Large intestine (tissue), 3 donors: Measurements from ENCODE around the gene PAX6. TPM values are rescaled to one million over a fixed set of nuclear protein-coding genes. Genes with fewer than 3 reads are reported as not detected.

ENCODE experiments used
- DNase-seq, 2 donors: peaks; one replicate each; pipeline versions ENCODE4 v3.0.0 to v3.0.0-alpha.2; 2013
- H3K27ac ChIP-seq: one replicate; pipeline ENCODE4 v1.5.1; 2013; ENCODE audit warnings: low read length
- H3K27me3 ChIP-seq: 2 replicates; pipeline ENCODE4 v1.6.1; 2013; ENCODE audit warnings: low read length; ENCODE audit not compliant: control insufficient read depth, insufficient read depth
- H3K36me3 ChIP-seq: 2 replicates; pipeline ENCODE4 v1.6.1; 2013; ENCODE audit warnings: low read length; ENCODE audit not compliant: control insufficient read depth, insufficient read depth
- H3K4me1 ChIP-seq: one replicate; pipeline ENCODE4 v1.6.1; 2013; ENCODE audit warnings: low read length; ENCODE audit not compliant: control insufficient read depth, insufficient read depth
- H3K4me3 ChIP-seq: one replicate; pipeline ENCODE4 v1.5.1; 2013; ENCODE audit warnings: low read length
- H3K9me3 ChIP-seq: one replicate; pipeline ENCODE4 v1.6.1; 2013; ENCODE audit warnings: mild to moderate bottlenecking, low read depth, low read length, moderate library complexity; ENCODE audit not compliant: control insufficient read depth
- WGBS: methylation state at CpG from one replicate; pipeline ENCODE4 v1.1.5; 2013; ENCODE audit warnings: low lambda C conversion rate; ENCODE audit not compliant: insufficient coverage; 5-methylcytosine and 5-hydroxymethylcytosine counted together
- polyA plus RNA-seq: library from polyadenylated mRNA; unstranded; fragments of 120-200 nt; gene quantifications from one replicate; pipeline ENCODE4 v1.2.1, GENCODE V29; 2013

The PAX6 gene
- polyA plus RNA-seq, 1 donor = 6.7 TPM

DNA sequence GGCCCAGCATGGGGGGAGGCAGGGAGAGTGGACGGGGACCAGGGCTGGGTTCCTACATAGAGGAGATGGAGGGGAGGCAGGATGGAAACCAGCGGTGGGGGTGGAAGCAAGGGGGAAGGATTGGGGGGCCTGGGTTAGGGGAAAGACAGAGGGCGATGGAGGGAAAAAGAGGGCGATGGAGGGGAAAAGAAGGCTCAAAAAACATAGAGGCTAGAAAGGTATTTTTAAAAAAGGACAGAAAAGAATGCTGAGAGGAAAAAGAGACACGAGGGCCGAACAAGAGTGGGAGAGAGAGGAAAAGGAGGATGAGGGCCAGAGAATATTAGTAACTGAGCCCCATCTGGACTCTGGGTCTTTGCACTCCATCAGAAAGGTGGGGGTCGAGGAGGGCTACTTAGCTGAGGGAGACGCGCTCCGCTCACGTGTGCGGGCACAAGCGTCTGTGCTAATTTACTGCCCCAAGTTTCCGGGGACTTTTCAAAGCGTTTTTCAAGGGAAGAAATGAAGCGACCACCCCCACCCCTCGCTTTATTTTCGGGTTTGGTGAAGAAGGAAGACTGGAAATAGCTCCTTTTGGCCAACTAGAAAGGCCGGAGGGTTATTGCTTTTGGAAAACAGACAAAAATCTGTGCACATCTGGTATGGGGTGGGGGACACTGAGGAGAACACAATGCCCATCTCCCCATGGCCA lies 14.5 kb downstream of the PAX6 start:
- Histone ChIP-seq H3K4me1 (peaks cover 4% of the 10 kb centered on the region), H3K4me3 (no peak overlapping the region), H3K27ac (no peak overlapping the region), H3K27me3 (peaks cover 79% of the 10 kb centered on the region), H3K36me3 (no peaks in the 10 kb centered on the region), H3K9me3 (no peaks in the 10 kb centered on the region)
- 0% methylated on average over 4 of the region's 19 CpGs for WGBS
- DNase-seq = no peak

DNA sequence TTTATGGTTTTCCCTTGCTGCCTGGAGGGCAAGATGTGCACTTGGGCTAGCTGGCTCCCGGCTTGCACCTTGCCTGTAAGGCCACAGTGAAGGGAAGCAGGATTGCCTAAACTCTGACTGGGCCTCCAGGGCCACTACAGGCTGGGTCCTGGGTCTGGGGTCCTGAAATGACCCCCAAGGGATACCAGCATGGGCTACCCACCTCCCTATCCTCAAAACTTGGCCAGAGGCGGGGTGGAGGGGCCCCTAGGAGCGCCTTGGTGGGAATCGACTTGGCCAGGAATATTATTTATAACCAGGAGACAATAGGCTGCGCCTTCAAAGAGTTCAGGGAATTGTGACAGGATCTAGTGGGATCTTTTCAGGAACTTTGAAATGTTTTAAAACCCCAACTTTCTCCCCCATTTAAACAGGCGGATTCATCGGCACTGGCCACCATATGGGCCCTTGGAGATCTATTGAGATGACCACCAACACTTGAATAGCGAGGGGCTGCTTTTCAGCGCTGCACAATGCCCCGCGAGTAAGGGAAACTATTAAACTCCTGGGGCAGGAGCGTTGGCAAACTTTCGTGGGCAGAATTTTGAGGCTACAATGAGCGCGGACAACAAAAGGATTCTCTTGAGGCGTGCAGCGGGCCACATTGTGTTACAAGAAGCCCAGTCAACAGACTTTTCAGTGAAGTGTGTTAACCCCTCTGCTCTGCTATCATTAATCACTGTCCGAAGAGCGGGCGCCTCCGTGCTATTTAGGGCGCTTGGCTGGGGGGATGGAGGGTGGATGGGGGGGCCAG lies 15.2 kb downstream of the PAX6 start:
- no CpG with 5 or more reads among the region's 22 CpGs for WGBS
- peaks cover 75% of the 10 kb centered on the region for H3K27me3 ChIP-seq

DNA sequence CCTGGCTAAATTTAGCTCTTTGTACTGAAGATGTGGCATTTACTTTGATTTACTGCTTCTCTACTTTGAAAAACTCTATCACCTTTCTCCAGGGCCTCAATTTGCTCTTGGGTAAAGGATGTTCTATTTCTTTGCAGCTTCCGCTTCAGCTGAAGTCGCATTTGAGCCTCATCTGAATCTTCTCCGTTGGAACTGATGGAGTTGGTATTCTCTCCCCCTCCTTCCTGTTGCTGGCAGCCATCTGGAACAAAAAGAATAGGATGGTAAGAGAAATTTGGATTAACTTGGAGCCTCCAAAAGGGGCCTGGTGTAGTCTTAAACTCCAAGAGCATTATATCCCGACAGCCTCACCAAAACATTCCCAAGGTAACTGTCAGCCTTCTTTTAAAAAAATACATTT lies 16.6 kb downstream of the PAX6 start:
- Histone ChIP-seq H3K27ac (no peak overlapping the region), H3K4me3 (no peak overlapping the region), H3K4me1 (peaks cover 4% of the 10 kb centered on the region), H3K27me3 (peaks cover 64% of the 10 kb centered on the region), H3K36me3 (no peaks in the 10 kb centered on the region), H3K9me3 (no peaks in the 10 kb centered on the region)
- no peak for DNase-seq
- 100% methylated on average over 1 of the region's 4 CpGs for WGBS

More for the DNA sequence above, 15.2 kb downstream of the PAX6 start:
- H3K4me1 ChIP-seq = peaks cover 4% of the 10 kb centered on the region
- H3K4me3 ChIP-seq = no peak overlapping the region
- H3K27ac ChIP-seq = no peak overlapping the region
- H3K9me3 ChIP-seq = no peaks in the 10 kb centered on the region
- H3K36me3 ChIP-seq = no peaks in the 10 kb centered on the region
- DNase-seq = no peak

- Histone ChIP-seq H3K27ac (no peak overlapping the region), H3K36me3 (no peaks in the 10 kb centered on the region), H3K27me3 (peaks cover 51% of the 10 kb centered on the region), H3K9me3 (no peaks in the 10 kb centered on the region), H3K4me3 (no peak overlapping the region), H3K4me1 (no peaks in the 10 kb centered on the region)
- WGBS = no CpG with 5 or more reads among the region's 10 CpGs
- no peak for DNase-seq
Measured at GRCh38 chr11:31793264-31793663, 17.9 kb downstream of the PAX6 start.

- Histone ChIP-seq H3K4me1 (no peaks in the 10 kb centered on the region), H3K27me3 (peaks cover 43% of the 10 kb centered on the region), H3K4me3 (no peak overlapping the region), H3K9me3 (no peaks in the 10 kb centered on the region), H3K27ac (no peak overlapping the region), H3K36me3 (no peaks in the 10 kb centered on the region)
- no peak for DNase-seq
- no CpG with 5 or more reads among the region's 2 CpGs for WGBS
Measured at GRCh38 chr11:31792456-31792855, 18.7 kb downstream of the PAX6 start.

DNA sequence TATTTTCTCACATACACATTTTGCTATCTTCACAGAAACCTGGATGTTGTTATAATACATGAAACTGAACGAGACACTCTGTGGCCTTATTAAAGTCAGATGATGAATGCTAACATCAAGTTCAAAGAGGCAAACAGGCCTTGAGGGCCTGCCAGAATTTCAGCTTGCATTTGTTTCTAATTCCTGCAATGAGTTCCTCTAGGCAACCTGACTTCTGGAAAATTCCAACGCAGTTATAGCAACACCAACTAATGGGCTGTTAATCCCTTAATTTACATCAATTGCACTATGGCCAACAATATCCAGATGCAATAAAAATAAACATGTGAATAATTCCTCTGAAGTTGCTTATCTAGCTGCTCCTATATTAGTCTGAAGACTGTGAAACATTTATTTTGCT lies 19.1 kb downstream of the PAX6 start:
- no CpG with 5 or more reads among the region's 2 CpGs for WGBS
- no peaks in the 10 kb centered on the region for H3K9me3 ChIP-seq
- no peak overlapping the region for H3K4me3 ChIP-seq
- peaks cover 39% of the 10 kb centered on the region for H3K27me3 ChIP-seq
- H3K36me3 ChIP-seq = no peaks in the 10 kb centered on the region
- H3K27ac ChIP-seq = no peak overlapping the region
- no peaks in the 10 kb centered on the region for H3K4me1 ChIP-seq
- no peak for DNase-seq

DNA sequence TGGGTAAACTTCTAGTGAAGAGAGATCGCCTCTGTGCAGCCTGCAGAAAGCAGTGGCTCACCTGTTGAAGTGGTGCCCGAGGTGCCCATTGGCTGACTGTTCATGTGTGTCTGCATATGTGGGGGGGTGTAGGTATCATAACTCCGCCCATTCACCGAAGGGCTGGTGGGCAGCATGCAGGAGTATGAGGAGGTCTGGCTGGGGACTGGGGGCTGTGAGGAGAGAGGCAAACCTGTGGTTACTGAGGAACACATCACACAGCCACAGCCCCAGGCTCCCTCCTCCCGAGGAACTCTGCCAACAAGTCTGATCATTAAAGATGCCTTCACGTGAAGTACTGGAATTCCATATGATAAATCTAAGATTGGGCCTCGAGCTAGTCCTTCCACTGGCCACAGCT lies 20.5 kb downstream of the PAX6 start:
- peaks cover 25% of the 10 kb centered on the region for H3K27me3 ChIP-seq
- no peak for DNase-seq
- H3K9me3 ChIP-seq = no peaks in the 10 kb centered on the region
- H3K4me1 ChIP-seq = no peaks in the 10 kb centered on the region
- no peaks in the 10 kb centered on the region for H3K36me3 ChIP-seq
- WGBS = no CpG with 5 or more reads among the region's 7 CpGs
- no peak overlapping the region for H3K4me3 ChIP-seq
- no peak overlapping the region for H3K27ac ChIP-seq

DNA sequence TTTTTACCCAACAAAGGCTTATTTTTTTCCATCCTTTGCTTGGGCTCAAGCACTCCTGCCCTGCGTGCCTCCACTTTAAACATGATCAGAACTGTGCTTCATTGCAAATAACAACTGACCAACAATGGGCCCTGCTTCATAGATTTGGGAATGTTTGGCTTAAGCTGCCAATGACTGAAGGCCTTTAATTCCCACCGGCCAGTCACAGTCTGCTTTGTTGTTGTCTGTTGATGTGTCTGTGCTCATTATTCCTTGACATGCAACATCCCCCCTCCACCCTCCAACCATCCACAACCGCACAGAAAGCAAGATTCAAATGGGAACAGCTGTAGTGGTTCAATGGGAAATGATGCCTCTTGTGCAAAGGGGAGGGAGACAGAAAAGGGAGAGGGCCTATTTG lies 23.0 kb downstream of the PAX6 start:
- DNase-seq = no peak
- WGBS = no CpG with 5 or more reads among the region's 3 CpGs
- H3K27me3 ChIP-seq = peaks cover 8% of the 10 kb centered on the region

DNA sequence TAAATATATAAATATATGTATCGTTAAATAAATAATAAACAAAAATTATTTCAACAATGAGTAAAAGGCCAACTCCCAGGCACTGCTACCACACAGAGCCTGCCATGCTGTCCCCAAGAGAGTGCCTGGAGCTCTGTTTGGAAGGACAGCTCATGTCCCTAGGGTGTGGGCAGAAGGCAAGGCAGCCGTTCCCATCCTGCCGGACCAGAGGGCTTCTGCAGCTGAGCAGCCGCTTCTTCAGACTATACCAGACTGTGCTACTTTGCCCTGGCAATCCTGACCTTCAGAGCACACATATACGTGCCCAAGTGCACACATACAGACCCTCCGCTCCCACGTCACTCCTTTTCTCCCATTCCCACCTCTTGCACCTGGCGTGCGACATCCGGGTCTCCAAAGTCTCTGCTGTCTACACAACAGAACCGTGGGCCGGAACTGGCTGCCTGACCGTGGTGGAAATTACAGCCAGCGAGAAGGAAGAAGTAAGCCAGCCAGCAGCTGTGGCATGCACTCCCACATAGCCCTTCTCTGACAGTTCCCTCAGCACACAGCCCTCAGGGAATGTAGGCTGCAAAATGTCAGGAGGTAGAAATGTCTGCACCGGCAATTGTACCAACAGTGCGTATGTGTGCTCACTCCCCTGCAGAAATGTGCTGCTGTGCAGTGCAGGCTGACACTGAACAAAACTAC lies 24.0 kb downstream of the PAX6 start:
- Histone ChIP-seq H3K36me3 (no peaks in the 10 kb centered on the region), H3K27me3 (peaks cover 8% of the 10 kb centered on the region), H3K9me3 (no peaks in the 10 kb centered on the region), H3K4me1 (no peaks in the 10 kb centered on the region), H3K27ac (no peak overlapping the region), H3K4me3 (no peak overlapping the region)
- DNase-seq = no peak
- WGBS = 100% methylated on average over 1 of the region's 16 CpGs

More for the DNA sequence above, 23.0 kb downstream of the PAX6 start:
- no peak overlapping the region for H3K27ac ChIP-seq
- H3K4me1 ChIP-seq = no peaks in the 10 kb centered on the region
- H3K9me3 ChIP-seq = no peaks in the 10 kb centered on the region
- no peaks in the 10 kb centered on the region for H3K36me3 ChIP-seq
- no peak overlapping the region for H3K4me3 ChIP-seq

GRCh38 chr11:31784611-31785010 lies 26.5 kb downstream of the PAX6 start:
- H3K4me1 ChIP-seq = no peaks in the 10 kb centered on the region
- no peak for DNase-seq
- no peaks in the 10 kb centered on the region for H3K27me3 ChIP-seq
- H3K9me3 ChIP-seq = no peaks in the 10 kb centered on the region
- no peak overlapping the region for H3K27ac ChIP-seq
- 100% methylated on average over 2 of the region's 2 CpGs for WGBS
- H3K4me3 ChIP-seq = no peak overlapping the region
- H3K36me3 ChIP-seq = no peaks in the 10 kb centered on the region
